DOHH2 (cell line): Measurements from ENCODE around the gene ABCD4.

Experiments used
- EZH2phosphoT487 ChIP-seq: fragments of 200-600 bp; sonication (generic); IDR thresholded peaks from 2 replicates; pipeline ENCODE4 v1.6.1; 2017; ENCODE audit warnings: borderline replicate concordance, mild to moderate bottlenecking, antibody characterized with exemption, low read length, moderate library complexity, mixed read lengths
- TF ChIP-seq, protein P1 (sequence below): fragments of 200-600 bp; sonication (generic); IDR thresholded peaks from one replicate; pipeline ENCODE4 v1.5.1; 2014; ENCODE audit warnings: antibody characterized with exemption, mild to moderate bottlenecking, low read depth, low read length; ENCODE audit not compliant: poor library complexity, severe bottlenecking

DNA sequence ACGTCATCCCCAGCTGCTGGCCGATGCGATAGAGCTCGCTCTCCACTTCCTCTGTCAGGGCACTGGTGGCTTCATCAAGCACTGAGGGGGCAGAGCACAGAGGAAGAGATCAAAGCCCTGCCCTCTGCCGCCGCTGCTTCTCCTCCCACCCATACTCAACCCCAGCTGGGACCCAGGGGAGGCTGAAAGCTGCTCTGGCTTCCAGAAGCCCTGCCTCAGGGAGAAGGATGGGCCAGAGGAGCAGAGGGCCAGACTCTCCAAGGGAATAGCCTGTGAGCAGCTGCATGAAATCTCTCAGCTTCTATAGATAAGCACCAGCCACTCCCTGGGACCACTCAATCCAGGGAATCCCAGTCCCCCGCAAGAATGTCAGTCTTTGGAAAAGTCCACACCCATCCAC is 16.0 kb downstream of the ABCD4 start:
- TF ChIP-seq, protein P1, sequence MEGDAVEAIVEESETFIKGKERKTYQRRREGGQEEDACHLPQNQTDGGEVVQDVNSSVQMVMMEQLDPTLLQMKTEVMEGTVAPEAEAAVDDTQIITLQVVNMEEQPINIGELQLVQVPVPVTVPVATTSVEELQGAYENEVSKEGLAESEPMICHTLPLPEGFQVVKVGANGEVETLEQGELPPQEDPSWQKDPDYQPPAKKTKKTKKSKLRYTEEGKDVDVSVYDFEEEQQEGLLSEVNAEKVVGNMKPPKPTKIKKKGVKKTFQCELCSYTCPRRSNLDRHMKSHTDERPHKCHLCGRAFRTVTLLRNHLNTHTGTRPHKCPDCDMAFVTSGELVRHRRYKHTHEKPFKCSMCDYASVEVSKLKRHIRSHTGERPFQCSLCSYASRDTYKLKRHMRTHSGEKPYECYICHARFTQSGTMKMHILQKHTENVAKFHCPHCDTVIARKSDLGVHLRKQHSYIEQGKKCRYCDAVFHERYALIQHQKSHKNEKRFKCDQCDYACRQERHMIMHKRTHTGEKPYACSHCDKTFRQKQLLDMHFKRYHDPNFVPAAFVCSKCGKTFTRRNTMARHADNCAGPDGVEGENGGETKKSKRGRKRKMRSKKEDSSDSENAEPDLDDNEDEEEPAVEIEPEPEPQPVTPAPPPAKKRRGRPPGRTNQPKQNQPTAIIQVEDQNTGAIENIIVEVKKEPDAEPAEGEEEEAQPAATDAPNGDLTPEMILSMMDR, result no peak
- TF ChIP-seq EZH2phosphoT487, result no peak
